Measurements from ENCODE around the gene RAB40B. TPM values are rescaled to one million over a fixed set of nuclear protein-coding genes. Genes with fewer than 3 reads are reported as not detected.

RAB40B gene
- total RNA-seq, 1 experiment from 2014 or later = 22.4 TPM

DNA sequence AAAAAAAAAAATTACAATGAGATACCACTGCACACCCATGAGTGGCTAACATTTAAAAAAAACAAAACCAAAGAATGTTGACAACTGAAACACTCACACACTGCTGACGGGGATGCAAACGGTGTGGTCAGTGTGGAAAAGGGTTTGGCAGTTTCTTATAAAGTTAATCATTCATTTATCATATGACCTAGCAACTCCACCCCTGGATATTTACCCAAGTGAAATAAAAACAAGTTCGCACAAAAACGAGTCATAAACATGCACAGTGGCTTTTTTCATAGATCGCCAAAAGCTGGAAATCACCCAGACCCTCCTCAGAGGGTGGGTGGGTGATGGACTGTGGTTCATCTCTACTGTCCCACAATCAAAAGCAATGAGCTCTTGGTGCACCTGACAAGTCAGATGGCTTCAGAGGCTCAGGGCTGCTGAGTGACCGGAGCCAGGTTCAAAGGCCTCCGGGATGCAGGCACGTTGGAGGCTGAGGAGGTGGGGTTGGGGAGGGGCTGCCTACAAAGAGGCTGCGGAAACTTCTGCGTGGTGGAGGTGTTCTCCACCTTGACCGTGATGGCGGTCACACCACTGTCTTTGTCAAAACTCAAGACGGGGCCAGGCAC lies 14.2 kb downstream of the RAB40B start:
- H3K9ac ChIP-seq (ENCODE audit: low read length) = no peak overlapping the region
- intact Hi-C loops (cut with micrococcal nuclease) = no loop called here
- H3K9me2 ChIP-seq (replicated peaks; ENCODE audit: low read length) = no peaks in the 10 kb centered on the region
- H3K79me2 ChIP-seq (ENCODE audit: low read length) = no peaks in the 10 kb centered on the region
- no peaks in the 10 kb centered on the region for H4K20me1 ChIP-seq (ENCODE audit: low read length)
- BruUV-seq (replicated peaks) = no TSS peak
- peak overlapping the region; percentile 55 for H3K27ac ChIP-seq (ENCODE audit: low read length)
- ChIA-PET POLR2A (ENCODE audit: unreplicated experiment) (no interaction called here), CTCF (no interaction called here)
- peaks cover 5% of the 10 kb centered on the region; the same call in 1 of the 2 replicates for H3K36me3 ChIP-seq (ENCODE audit: low read depth, low read length)
- no peak for TF ChIP-seq EZH2 (IDR thresholded peaks at IDR 0.05; ENCODE audit: low read length, unreplicated experiment)
- no peaks in the 10 kb centered on the region for H3K27me3 ChIP-seq (ENCODE audit: low read length)
- H3K9me3 ChIP-seq (ENCODE audit: low read length) = 0 out of 2 replicates have a peak, but pooled peaks cover 3% of the 10 kb centered on the region
- H3K4me2 ChIP-seq (ENCODE audit: low read length) = peak overlapping the region; percentile 48; the same call in 1 of the 2 replicates
- peaks cover 5% of the 10 kb centered on the region for H3K4me1 ChIP-seq (ENCODE audit: insufficient read depth, low read length)
- no peaks in the 10 kb centered on the region for H3F3A ChIP-seq (ENCODE audit: low read length, unreplicated experiment)
- ATAC-seq = peak; percentile 94
- peak; percentile 48 for DNase-seq
- H3K4me3 ChIP-seq (ENCODE audit: low read length) = no peak overlapping the region
- 0 out of 2 replicates have a peak overlapping the region, but pooled peaks have one; percentile 16 for H2AFZ ChIP-seq (ENCODE audit: low read length)

GRCh38 chr17:82683534-82683933 lies 15.0 kb downstream of the RAB40B start:
- no peaks in the 10 kb centered on the region for H3F3A ChIP-seq (ENCODE audit: low read length, unreplicated experiment)
- DNase-seq (no peak), ATAC-seq (no peak)
- H3K79me2 ChIP-seq (ENCODE audit: low read length) = no peaks in the 10 kb centered on the region
- H3K4me2 ChIP-seq (ENCODE audit: low read length) = no peak overlapping the region
- CTCF ChIA-PET = no interaction called here
- H3K36me3 ChIP-seq (ENCODE audit: low read depth, low read length) = peaks cover 5% of the 10 kb centered on the region; the same call in 1 of the 2 replicates
- POLR2A ChIA-PET (ENCODE audit: unreplicated experiment) = no interaction called here
- BruUV-seq (replicated peaks) = no TSS peak
- TF ChIP-seq, protein P1, sequence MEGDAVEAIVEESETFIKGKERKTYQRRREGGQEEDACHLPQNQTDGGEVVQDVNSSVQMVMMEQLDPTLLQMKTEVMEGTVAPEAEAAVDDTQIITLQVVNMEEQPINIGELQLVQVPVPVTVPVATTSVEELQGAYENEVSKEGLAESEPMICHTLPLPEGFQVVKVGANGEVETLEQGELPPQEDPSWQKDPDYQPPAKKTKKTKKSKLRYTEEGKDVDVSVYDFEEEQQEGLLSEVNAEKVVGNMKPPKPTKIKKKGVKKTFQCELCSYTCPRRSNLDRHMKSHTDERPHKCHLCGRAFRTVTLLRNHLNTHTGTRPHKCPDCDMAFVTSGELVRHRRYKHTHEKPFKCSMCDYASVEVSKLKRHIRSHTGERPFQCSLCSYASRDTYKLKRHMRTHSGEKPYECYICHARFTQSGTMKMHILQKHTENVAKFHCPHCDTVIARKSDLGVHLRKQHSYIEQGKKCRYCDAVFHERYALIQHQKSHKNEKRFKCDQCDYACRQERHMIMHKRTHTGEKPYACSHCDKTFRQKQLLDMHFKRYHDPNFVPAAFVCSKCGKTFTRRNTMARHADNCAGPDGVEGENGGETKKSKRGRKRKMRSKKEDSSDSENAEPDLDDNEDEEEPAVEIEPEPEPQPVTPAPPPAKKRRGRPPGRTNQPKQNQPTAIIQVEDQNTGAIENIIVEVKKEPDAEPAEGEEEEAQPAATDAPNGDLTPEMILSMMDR (conservative IDR thresholded peaks at IDR 0.05; ENCODE audit: low read depth, low read length) = no peak
- no peak for TF ChIP-seq EZH2 (IDR thresholded peaks at IDR 0.05; ENCODE audit: low read length, unreplicated experiment)
- no peak for TF ChIP-seq EZH2phosphoT487 (IDR thresholded peaks at IDR 0.05; ENCODE audit: borderline replicate concordance, low read length)
- peaks cover 5% of the 10 kb centered on the region for H3K4me1 ChIP-seq (ENCODE audit: insufficient read depth, low read length)
- intact Hi-C loops (cut with micrococcal nuclease) = no loop called here
- H3K9me3 ChIP-seq (ENCODE audit: low read length) = 0 out of 2 replicates have a peak, but pooled peaks cover 3% of the 10 kb centered on the region
- no peaks in the 10 kb centered on the region for H3K9me2 ChIP-seq (replicated peaks; ENCODE audit: low read length)
- no peak overlapping the region for H3K9ac ChIP-seq (ENCODE audit: low read length)
- no peaks in the 10 kb centered on the region for H4K20me1 ChIP-seq (ENCODE audit: low read length)
- H3K27me3 ChIP-seq (ENCODE audit: low read length) = no peaks in the 10 kb centered on the region
- H2AFZ ChIP-seq (ENCODE audit: low read length) = no peak overlapping the region
- H3K4me3 ChIP-seq (ENCODE audit: low read length) = no peak overlapping the region
- H3K27ac ChIP-seq (ENCODE audit: low read length) = no peak overlapping the region

DNA sequence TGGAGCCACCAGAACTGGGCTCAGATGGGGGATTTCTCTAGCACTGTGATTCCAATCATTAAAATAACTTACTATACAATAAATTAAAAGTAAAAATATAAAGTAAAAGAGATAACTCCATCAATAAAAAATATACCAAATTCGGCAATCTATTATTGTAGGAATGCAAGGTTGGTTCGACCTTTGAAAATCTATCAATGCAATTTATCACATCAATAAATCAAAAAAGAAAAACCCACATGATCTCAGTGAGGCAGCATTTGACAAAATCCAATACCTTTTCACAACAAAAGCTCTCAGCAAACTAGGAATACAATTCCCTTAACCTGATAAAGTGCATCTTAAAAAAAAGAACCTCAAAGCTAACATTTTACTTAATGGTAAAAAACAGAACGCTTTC lies 17.0 kb downstream of the RAB40B start:
- Histone ChIP-seq H3K36me3 (ENCODE audit: low read depth, low read length) (peaks cover 5% of the 10 kb centered on the region; the same call in 1 of the 2 replicates), H3K9me3 (ENCODE audit: low read length) (0 out of 2 replicates have a peak, but pooled peaks cover 3% of the 10 kb centered on the region), H3K4me3 (ENCODE audit: low read length) (no peak overlapping the region), H3F3A (ENCODE audit: low read length, unreplicated experiment) (no peaks in the 10 kb centered on the region), H3K27ac (ENCODE audit: low read length) (no peak overlapping the region), H3K4me2 (ENCODE audit: low read length) (no peak overlapping the region), H3K9ac (ENCODE audit: low read length) (no peak overlapping the region), H2AFZ (ENCODE audit: low read length) (no peak overlapping the region), H4K20me1 (ENCODE audit: low read length) (no peaks in the 10 kb centered on the region), H3K79me2 (ENCODE audit: low read length) (no peaks in the 10 kb centered on the region), H3K4me1 (ENCODE audit: insufficient read depth, low read length) (peaks cover 5% of the 10 kb centered on the region), H3K9me2 (replicated peaks; ENCODE audit: low read length) (no peaks in the 10 kb centered on the region), H3K27me3 (ENCODE audit: low read length) (no peaks in the 10 kb centered on the region)
- CTCF ChIA-PET = no interaction called here
- DNase-seq (no peak), ATAC-seq (no peak)
- intact Hi-C loops (cut with micrococcal nuclease) = no loop called here
- POLR2A ChIA-PET (ENCODE audit: unreplicated experiment) = no interaction called here
- no TSS peak for BruUV-seq (replicated peaks)
- TF ChIP-seq, protein P1 (conservative IDR thresholded peaks at IDR 0.05; ENCODE audit: low read depth, low read length) = no peak
- TF ChIP-seq EZH2 (IDR thresholded peaks at IDR 0.05; ENCODE audit: low read length, unreplicated experiment) (no peak), EZH2phosphoT487 (IDR thresholded peaks at IDR 0.05; ENCODE audit: borderline replicate concordance, low read length) (no peak)
